ENCODE results near the gene CCNJ.
"Not testable (repeated sequence)": the region's sequence is repeated elsewhere in the genome, so short reads cannot be mapped to it uniquely, and the experiment has no call there.

CCNJ gene, protein sequence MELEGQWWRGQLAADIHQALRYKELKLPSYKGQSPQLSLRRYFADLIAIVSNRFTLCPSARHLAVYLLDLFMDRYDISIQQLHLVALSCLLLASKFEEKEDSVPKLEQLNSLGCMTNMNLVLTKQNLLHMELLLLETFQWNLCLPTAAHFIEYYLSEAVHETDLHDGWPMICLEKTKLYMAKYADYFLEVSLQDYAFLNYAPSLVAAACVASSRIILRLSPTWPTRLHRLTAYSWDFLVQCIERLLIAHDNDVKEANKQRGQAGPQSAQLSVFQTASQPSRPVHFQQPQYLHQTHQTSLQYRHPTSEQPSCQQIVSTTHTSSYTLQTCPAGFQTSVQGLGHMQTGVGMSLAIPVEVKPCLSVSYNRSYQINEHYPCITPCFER

DNA sequence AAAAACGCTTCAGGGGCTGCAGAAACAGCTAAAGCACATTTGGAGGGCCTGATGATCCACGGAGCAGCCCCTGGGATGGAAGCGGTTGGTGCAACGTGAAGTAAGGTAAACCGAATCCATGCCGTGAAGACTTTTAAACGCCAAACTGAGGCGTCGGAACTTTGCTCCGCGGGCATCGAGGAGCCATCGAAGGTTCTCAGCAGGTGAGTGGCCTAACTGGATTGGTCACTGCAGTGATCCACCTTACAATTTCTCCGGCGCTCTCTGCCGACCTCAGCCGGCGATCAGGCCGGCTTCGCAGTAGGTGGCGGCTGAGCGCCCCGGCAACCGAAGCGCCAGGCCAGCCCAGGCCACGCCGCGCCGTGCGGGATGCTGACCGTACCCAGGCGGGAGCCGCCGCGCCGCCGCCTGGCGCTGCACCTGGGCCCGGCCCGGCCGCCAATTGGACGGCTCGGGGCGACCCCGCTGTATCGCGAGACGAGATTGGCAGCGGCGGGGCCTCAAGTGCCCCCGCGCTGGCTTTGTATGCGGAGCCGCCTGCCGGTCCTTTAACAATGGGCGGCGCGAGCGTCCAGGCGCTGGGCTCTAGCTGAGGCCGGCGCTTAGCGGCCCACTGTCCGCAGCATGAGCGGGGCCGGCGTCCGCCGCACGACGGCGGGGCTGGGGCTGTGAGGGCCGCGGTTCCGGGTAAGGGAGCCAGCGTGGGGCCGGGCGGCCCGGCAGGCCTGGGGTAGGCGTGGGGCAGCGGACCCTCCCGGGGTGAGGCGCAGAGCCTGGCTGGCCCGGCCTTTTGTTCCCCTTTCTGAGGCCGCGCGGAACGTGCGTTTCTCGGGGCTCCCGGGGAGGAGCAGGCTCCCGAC lies at the start of gene CCNJ:
Gene CCNJ, plus strand, starts transcription at position 551 of the 860 bp plus-strand sequence. CDS start 811 bp downstream, outside the sequence.
- DNase-seq: peak; percentile 86 to 89

DNA sequence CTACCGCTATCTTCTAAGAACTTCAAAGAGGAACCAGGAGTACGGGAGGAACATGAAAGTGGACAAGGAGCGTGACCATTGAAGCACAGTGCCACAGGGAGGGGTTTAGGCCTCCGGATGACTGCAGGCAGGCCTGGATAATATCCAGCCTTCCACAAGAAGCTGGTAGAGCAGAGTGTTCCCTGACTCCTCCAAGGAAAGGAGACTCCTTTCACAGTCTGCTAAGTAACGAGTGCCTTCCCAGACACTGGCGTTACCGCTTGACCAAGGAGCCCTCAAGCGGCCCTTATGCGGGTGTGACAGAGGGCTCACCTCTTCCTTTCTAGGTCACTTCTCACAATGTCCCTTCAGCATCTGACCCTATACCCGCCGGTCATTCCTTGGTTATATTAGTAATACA lies 49.0 kb upstream of the CCNJ start:
- DNase-seq: not testable (repeated sequence)

DNA sequence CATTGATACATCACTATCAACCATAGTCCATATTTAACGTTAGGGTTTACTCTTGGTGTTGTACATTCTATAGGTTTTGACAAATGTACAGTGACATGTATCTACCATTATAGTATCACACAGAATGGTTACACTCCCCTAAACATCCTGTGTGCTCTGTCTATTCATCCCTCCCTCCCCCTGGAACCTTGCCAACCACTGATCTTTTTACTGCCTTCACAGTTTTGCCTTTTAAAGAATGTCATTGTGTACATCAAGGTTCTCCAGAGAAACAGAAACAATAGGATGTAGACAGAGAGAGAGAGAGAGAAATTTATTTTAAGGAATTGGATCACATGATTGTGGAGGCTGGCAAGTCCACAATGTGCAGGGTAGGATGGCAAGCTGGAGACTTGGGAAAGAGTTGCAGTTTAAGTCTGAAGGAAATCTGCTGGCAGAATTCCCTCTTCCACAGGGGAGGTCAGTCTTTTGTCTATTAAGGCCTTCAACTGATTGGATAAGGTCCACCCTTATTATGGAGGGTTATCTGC lies 45.1 kb upstream of the CCNJ start:
- DNase-seq: no peak

DNA sequence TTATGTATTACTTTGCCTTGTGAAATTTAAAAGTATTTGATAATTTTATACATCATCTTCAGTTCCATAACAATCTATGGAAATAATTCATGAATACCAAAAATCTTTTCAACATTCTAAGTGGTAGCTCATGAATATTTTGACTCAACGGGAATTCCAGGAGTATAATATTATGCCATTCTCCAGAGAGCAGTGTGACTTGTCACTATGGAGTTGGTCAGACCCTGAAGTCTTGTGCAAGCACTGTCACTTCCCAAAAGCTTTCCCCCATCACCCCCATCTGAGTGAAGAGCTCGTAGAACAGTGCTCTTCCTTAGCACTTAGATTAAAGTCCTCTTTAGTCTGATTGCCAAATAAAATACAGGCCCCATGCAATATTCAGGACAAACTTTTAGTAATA lies 29.4 kb upstream of the CCNJ start:
- no peak for DNase-seq

DNA sequence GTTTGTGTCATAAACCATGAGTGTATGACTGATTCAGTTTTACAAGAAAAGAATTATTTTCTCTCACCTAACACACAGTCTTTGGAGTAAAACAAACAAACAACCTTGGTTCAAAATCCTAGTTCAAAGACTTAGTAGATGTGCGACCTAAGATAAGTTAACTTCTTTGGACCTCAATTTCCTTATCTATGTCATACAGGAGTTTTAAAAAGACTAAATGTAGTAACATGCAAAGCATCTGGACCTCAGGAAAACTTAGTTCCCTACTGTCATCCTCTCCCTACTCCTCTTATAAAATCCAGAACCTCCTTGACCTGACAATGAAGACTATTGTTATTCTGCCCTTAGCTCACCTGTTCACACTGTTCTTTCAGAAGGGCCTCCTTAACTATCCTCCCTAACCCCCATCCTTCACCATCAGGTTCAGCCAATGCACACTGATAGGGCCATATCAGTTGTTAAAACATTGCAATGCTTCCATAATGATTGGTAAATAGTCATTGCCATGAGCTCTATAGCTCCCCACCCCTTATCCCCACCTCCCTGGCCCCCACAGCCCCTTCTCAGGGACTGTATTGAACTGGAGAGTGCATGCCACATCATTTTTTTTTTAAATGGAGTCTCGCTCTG lies 28.8 kb upstream of the CCNJ start:
- DNase-seq: no peak

DNA sequence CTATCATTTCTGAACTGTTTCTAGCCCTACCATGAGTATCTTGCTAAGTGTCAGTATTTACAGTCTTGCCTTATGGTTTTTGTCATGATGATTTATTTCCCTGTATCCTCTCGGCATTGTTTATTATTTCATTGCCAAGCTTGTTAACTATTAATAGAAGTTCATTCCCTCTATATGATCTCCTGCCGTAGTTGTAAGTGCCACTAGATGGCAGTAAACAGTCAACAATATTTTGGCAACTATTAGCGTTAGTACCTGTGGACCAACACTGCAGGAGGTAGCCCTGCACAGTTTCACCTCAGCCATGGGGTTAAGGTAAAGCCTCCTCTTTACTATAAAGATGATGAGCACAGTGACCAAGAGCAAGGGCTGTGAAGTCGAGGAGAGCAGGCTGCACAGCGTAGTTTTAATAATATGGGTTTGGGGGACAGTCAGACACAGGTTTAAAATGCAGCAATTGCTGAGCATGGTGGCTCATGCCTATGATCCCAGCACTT lies 26.1 kb upstream of the CCNJ start:
- peak; percentile 23 to 24 for DNase-seq

DNA sequence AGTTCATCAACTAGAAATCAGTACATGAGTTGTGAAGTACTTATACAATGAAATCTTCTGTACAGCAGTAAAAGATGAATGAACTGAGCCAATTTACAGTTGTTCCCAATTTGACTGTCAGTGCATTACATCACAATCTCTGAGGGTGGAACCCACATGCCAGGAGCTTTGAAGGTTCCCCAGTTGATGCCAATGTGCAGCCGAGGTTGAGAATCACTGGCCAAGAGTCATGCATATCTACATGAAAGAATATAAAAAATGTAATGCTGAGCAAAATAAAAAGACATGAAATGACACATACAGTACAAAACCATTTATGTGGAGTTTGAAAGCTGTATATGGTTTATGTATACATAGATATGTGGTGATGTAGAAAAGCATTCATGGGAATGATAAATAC lies 22.1 kb upstream of the CCNJ start:
- no peak for DNase-seq

DNA sequence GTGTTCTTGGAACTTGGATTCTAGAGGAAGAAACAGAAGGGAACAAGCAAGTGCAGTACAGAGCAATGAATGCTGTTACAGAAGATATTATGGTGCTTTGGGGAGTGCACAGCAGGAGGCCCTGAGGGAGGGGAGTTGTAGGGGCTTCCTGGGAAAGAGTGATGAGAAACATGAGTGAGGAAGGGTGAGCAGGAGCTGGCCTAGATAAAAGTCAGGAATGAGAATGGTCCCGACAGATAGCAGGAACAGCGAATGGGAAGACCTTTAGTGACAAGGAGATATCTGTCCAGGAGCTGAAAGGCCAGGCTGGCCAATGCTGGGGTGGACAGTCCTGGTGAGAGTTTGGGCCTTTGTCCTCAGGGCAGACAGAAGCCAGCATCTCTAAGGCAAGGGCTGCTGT lies 20.6 kb upstream of the CCNJ start:
- DNase-seq: no peak

DNA sequence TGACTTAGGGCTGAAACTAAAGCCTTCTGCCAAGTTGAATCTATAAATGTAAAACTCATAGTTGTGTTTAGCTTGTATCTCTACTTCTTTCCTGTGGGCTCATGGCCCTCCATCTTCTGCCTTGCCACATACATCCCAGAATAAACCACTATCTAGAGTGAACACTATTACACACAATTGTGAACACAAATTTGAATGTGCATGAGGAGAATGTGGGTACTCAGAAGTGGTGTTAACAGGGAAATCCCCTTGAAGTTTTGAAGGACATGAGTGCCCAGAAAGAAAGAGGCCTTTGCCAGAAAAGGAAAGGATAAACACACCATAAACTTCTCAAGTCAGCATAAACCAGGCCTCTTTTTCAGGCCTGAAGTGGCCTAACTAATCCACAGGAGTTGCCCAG lies 20.2 kb upstream of the CCNJ start:
- DNase-seq: no peak

DNA sequence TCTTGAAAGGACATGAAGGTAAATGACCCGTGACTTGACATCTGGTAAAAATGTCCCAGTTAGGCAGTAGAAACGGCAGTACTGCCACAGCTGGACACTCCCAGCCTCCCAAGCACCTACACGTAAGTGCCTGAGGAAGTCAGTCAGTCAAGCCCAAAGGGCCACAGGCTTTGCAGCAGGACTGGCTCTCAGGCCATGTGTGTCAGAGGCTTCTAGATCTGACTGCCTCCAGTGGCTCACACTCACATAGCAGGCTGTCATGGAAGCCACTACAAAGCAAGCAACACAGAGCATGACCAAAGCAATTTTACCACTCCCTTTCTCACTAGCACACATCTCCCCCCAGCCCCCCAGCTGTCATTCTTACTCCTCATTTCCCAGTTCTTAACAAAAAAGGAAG lies 17.8 kb upstream of the CCNJ start:
- peak in 1 of 2 experiments; percentile 21 for DNase-seq

DNA sequence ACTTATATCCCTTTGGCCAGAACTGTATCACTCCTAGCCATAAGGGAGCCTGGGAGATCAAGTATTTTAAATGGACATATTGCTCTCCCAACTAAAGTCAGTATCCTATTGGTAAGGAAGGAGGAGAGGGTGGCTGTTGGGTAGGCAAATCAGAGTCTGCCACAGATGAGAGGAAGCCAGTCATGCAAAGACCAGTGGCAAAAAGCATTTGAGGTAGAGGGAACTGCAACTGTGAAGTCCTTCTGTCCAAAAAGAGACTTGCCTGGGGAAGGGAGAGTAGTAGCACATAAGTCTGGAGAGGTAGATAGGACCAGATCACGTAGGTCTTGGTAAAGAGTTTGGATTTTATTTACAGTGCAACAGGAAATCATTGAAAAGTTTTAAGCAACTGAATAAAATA lies 8.8 kb upstream of the CCNJ start:
- DNase-seq: no peak

DNA sequence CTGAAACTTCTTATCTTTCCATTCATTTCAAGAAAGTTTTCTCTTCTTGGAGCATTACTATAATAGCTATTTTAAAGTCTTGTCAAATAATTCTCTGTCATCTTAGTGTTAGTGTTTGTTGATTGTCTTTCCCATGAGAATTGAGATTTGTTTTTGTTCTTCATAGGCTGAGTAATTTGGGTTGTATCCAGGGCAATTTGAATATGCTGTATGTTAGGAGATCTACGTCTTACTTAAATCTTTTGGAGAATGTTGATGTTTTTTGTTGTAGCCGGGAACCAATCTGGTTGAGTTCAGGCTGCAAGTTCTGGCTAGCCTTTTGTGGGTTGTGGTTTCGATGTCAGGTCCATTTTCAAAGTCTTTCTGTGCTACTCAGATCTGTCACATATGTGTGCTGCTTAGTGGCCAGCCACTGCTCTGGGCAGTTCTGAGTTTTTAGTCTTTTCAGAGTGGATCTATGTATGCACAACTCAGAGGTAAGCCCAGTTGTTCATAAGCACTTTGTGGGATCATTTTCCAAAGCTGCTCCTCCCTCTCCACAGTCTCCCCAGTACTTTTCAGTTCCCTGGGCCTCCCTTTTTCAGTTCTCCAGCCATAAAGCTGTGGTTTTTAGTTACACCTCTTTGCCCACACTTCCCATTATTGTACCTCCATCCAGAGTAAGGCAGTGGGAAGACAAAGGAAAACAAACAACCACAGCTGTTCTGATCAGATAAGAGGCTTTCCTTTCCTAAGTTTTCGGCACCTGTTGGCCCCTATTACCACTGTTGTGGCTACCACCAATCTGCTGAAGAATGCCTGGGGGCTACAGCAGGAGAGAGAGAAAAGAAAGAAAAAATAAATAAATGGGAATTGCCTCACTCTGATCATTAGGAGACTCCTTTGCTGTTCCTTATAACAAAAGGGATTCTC lies 4.7 kb upstream of the CCNJ start:
- no peak for DNase-seq

DNA sequence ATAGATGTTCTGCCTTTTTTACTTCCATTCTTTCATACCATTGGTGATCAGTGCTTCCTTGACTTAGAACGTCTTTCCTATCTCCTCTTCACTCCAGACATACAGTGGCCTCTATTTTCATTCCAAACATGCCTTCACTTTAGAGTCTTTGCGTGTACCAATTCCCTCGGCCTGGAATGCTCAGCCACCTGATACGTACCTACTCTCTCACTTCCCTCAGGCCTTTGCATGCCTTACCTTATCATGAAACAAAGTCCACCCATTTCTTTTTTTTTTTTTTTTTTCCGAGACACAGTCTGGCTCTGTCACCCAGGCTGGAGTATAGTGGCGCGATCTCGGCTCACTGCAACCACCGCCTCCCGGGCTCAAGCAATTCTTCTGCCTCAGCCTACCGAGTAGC lies 2.2 kb upstream of the CCNJ start:
- no peak for DNase-seq

DNA sequence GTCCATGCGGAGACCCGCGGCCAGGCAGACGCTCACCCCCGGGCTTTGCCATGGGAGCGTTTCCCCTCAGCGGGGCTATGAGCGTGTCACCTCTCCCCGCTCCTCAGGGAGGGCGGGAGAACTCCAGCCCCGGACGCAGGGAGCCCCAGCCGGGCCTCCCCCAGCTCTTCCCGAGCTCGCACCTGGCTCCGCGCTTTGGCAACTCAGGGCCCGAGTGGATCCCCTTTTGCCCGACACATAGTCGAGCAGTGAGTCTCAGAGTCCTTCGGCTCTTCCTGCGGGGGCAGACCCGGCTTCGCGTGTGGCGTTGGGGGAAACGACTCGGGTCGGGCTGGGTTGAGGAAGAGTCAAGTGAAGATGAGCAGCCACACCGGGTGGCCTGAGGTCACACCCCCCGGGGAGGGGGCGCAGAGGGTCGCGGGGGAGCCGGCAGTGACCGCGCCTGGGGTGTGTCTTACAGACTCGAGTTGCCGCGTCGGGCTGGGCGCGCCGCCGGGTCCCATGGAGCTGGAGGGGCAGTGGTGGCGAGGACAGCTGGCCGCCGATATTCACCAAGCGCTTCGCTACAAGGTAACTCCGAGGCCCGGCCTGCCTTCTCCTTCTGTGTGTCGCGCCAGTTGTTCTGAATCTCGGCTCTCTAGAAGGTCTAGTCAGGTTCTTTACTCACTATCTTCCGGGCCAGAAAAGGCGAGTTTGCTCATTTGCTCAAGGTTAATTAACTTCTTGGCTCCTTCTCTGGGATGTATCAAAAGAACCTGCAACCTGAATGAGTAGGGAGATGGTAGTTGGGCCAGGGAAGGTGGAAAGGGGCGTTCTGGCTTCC lies 721 bp downstream of the CCNJ start:
- DNase-seq: peak; percentile 73

DNA sequence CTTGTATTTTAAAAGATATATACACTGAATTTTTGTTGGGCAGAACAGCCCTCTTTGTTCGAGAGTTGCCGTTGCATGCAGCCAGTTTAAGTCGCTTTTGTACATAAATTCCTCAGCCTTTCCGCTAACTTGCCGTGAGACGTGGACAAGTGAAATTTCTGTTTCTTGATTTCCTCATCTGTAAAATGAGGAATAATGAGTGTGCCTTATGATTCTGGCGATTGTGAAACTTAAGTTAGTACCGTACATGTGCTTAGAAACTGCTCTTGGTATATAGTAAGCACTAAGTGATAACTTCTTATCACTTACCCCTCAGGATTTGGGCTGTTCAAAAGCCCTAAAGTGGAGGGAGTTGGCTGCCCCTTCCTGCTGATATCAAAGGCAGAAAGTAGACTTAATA lies 1.4 kb downstream of the CCNJ start:
- DNase-seq: no peak

DNA sequence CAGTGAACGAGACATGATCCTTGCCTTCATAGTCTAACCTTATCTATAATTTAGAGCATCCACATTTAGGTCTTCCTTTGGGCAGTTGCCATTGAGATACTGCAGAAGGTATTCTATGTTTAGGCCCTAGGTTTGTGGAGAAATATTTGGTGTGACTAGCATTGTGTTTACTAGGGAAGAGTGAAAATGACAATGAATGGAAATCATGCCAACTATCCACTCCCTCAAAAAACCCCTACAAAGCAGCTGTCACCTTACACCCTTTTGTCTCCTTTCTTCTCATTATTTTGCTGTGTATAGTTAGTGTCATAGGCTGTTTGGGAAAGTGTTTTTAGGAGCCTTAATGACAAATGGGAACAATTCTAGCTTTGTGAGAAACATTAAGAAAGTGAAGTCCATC lies 3.2 kb downstream of the CCNJ start:
- DNase-seq: no peak

DNA sequence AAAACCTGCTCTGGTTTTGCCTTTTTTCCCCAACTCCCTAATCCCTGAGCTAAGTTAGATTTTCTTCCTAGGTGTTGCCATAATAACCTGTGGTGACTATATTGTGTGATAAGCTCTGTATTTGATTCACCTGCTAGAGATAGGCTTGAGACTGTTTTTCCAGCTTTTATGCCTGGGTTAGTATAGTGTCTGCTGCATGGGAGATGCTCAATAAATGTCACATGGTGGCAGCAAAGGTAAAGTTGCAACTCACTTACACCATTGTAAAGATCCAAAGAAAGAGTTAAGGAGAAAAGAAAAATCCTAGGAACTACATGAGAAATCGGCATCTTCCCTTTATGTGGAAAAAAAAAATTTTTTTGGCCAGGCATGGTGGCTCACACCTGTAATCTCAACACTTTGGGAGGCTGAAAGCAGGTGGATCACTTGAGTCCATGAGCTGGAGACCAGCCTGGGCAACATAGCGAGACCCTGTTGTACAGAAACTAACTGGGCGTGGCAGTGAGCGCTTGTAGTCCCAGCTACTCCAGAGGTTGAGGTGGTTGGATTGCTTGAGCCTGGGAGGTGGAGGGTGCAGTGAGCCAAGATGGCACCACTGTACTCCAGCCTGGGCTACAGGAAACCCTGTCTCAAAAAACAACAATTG lies 3.7 kb downstream of the CCNJ start:
- DNase-seq: no peak

DNA sequence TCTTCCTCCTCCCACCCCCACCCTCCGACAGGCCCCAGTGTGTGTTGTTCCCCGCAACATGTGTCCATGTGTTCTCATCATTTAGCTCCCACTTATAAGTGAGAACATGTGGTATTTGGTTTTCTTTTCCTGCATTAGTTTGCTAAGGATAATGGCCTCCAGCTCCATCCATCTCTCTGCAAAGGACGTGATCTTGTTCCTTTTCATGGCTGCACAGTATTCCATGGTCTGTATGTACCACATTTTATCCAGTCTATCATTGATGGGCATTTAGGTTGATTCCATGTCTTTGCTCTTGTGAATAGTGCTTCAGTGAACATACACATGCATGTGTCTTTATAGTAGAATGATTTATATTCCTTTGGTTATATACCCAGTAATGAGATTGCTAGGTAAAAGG lies 4.5 kb downstream of the CCNJ start:
- DNase-seq: not testable (repeated sequence)

DNA sequence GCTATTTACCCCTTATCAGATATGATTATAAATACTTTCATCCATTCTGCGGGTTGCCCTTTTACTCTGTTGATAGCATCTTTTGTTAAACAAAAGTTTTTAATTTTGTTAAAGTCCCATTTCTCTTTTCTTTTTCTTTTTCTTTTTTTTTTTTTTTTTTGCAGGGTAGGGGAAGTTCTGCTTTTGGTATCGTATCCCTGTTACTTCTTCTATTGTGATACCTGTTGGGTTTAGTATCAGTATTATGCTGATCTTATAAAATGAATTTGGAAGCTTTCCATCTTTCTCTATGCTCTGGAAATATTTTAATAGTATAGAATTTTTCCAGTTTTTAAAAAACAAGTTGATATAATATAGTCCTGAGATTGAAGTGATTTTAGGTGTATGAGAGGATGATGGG lies 6.0 kb downstream of the CCNJ start:
- no peak for DNase-seq

DNA sequence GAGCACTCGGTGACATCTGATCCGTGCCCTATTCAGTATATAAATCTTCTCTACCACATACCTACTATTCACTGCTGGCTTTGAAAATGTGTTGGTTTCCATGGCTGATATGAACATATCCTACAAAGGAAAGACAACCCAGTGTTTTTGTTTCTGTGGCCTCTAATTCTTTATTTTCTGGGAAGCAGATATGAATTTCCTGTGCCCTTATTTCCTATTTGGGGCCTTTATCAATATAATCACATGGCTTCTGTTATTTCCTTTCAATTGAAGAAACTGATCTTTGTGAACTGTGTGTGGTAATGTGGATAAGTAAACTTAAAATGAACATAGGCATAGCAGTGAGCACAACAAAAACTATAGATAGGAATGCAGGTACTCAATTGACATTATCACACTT lies 10.6 kb downstream of the CCNJ start:
- DNase-seq: no peak

DNA sequence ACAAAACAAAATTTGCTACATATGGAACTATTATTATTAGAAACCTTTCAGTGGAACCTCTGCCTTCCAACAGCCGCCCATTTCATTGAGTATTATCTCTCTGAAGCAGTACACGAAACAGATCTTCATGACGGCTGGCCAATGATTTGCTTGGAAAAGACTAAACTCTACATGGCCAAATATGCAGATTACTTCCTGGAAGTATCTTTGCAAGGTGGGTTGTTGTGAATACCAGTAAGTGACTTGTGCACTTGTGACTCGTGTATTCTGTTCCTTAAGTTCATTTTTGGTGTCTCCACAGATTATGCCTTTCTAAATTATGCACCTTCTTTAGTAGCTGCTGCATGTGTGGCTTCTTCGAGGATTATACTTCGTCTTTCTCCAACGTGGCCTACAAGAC lies 13.4 kb downstream of the CCNJ start:
- DNase-seq: no peak
